DMS53 (cell line): Measurements from ENCODE around the gene GPR162.
"Not testable (repeated sequence)": the region's sequence is repeated elsewhere in the genome, so short reads cannot be mapped to it uniquely, and the experiment has no call there.

Experiments used
- DNase-seq: peaks from one replicate; lab custom pipeline; 2025; lab: John Stamatoyannopoulos, UW

The GPR162 gene

DNA sequence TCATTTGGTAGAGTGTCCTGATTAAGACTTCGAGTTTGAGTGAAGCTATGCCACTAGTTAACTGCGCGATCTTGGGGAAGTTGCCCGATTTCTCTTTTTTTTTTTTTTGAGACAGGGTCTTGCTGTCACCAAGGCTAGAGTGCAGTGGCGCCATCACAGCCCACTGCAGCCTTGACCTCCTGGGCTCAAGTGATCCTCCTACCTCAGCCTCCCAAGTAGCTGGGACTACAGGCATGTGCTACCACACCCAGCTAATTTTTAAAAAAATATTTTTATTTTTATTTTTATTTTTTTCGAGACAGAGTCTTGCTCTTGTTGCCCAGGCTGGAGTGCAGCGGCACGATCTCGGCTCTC is 52.4 kb downstream of the GPR162 start:
- not testable (repeated sequence) for DNase-seq
